ENCODE results near the gene IL1F10.

IL1F10 gene, protein sequence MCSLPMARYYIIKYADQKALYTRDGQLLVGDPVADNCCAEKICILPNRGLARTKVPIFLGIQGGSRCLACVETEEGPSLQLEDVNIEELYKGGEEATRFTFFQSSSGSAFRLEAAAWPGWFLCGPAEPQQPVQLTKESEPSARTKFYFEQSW

DNA sequence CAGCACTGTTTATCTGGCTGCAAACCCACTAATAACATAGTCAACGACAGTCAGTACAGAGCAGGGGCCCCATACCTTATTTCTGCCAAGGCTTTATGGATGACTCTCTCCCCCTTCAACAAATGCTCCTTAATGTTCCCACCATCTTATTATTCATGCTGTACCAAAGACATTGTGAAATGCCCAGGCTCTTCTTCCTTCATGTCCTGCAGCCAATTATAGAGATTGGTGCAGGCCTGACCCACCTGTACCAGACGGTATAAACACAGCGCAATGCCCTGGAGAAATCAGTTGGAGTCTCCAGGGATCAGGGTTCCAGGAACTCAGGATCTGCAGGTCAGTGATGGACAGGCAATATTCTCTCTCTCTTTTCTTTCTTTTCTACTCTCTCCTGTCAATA lies at the start of gene IL1F10:
IL1F10 (plus strand) TSS at position 290 of the 400 bp plus-strand sequence. CDS start 4,769 bp downstream, outside the sequence.
- TF ChIP-seq GATA2 (IDR thresholded peaks at IDR 0.05; ENCODE audit: low read depth, low read length) (no peak), GATA3 (IDR thresholded peaks at IDR 0.05; ENCODE audit: low read depth, low read length) (no peak)

DNA sequence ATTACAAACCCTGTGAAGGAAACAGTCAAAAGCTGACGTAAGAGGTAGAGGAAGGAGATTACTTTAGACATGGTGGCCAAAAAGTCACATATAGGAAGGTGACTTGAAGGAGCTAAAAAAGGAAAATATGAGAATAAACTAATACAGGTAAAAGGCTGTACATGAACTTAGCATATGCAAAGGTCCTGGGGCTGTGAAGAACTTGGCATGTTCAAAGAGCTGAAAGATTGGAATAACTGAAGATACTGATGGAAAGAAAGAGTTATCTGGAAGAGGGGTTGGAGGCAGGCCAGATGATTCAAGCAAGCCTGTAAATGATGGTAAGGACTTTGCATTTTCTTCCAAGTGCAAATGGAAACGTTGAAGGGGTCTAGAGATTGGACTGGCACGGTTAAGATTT lies 49.3 kb upstream of the IL1F10 start:
- TF ChIP-seq GATA3 (IDR thresholded peaks at IDR 0.05; ENCODE audit: low read depth, low read length) (no peak), GATA2 (IDR thresholded peaks at IDR 0.05; ENCODE audit: low read depth, low read length) (no peak)

DNA sequence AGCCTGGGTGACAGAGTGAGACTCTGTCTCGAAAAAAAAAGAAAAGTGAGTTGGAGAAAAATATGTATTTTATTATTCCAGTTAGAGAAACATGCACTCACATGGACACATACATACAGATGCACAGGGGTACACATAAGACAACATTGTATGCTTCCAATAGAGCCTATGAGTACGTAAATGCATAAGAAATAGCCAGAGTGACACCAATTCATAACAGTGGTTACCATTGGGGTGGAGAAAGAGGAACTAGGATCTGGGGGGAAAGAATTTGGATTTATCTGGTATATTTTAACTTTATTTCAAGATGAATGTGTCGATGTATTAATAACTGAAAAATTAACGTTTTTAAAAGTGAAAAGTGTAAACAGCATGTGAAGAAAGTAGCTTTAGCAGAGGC lies 46.5 kb upstream of the IL1F10 start:
- TF ChIP-seq GATA2 (IDR thresholded peaks at IDR 0.05; ENCODE audit: low read depth, low read length), result no peak

DNA sequence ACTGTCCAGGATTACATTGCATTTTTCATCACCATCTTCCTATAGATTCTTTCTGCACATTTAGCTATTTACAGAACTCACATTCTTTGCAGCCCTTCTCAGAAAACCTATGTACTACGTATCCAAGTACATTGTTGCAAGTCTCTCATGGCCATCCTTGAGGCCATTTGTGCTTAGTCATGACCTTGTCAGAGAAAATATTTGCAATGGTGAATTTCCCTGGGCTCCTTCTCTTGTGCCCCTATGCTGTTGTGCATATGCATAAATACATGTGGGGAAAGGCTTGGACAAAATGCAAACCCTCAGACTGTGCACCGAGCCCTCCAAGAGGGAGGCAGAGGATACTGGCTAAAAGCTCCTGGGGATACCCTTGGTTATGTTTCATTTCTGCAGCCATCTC lies 43.0 kb upstream of the IL1F10 start:
- no peak for TF ChIP-seq GATA2 (IDR thresholded peaks at IDR 0.05; ENCODE audit: low read depth, low read length)
- TF ChIP-seq GATA3 (IDR thresholded peaks at IDR 0.05; ENCODE audit: low read depth, low read length), result no peak

DNA sequence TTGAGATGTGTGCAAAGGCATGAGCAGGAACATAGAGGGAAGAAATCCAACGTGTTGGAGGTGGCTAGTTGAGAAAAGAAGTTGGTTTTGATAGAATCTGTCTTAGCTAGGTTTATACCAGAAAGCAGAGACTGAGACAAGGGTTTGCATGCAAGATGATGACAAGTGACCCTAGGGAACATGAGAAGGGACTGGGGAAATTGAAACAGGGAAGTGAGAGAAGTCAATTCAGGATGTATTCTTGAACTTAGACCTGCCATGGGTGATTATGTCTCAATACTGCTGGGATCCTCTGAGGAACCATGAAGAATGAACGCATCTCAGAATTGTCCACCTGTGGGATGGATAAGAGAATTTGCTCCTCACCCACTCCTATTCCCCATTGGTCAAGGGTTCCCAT lies 42.0 kb upstream of the IL1F10 start:
- TF ChIP-seq GATA3 (IDR thresholded peaks at IDR 0.05; ENCODE audit: low read depth, low read length) (no peak), GATA2 (IDR thresholded peaks at IDR 0.05; ENCODE audit: low read depth, low read length) (no peak)

DNA sequence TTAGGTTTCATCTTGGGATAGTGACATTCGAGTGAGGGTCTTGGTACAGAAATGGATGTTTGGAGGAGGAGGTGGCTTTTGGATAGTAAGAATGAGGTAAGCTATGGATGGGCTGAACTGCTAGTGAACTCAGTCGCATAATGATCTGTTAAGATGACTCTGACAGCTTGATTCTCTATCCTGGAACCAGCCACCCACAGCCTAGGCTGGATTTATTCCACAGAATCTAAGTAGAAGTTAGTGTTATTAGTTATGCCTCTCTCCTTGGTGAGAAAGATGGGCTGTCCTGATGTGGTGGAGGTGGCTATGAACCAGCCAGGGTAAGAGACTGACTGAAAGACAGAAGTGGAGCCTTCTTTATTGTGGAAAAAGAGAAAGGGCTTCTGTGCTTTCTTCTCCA lies 40.1 kb upstream of the IL1F10 start:
- TF ChIP-seq GATA3 (IDR thresholded peaks at IDR 0.05; ENCODE audit: low read depth, low read length) (no peak), GATA2 (IDR thresholded peaks at IDR 0.05; ENCODE audit: low read depth, low read length) (no peak)

DNA sequence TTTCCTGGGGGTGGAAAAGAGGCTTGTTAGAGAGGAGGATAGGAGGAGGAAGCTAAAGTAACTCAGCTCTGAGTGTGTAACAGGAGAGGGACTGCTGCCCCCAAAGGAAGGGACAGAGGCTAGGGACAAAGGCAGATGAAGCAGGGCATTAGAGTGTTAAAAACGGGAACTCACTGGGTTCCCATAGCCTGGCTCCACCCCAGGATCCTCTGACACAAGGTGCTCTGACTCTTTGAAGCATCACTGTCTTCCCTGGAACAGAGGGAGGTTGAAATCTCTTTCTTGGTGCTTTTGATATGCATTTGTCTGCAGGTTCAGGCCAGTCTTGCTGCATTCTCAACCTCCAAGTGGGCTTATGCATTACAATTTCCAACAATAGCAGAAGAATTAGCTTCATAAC lies 39.7 kb upstream of the IL1F10 start:
- TF ChIP-seq GATA3 (IDR thresholded peaks at IDR 0.05; ENCODE audit: low read depth, low read length), result no peak
- no peak for TF ChIP-seq GATA2 (IDR thresholded peaks at IDR 0.05; ENCODE audit: low read depth, low read length)

DNA sequence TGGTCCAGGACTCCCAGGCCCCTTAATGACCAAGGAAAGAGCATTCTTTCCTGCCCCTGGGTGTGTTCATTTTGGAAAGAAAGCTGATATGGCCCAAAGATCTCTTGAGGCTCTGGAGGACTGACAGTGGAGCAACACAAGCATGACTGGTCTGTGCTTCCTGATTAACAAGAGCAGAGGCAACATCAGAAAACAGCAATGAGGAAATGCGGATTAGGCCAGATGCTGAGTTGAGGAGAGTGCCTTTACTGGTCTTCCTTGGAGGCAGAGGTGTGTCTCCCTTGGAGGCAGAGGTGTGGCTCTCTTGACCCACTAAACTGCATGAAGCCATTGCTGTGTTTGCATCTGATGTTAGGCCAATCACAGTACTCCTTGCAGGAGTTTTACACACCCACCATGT lies 35.0 kb upstream of the IL1F10 start:
- TF ChIP-seq GATA3 (IDR thresholded peaks at IDR 0.05; ENCODE audit: low read depth, low read length) (no peak), GATA2 (IDR thresholded peaks at IDR 0.05; ENCODE audit: low read depth, low read length) (no peak)

DNA sequence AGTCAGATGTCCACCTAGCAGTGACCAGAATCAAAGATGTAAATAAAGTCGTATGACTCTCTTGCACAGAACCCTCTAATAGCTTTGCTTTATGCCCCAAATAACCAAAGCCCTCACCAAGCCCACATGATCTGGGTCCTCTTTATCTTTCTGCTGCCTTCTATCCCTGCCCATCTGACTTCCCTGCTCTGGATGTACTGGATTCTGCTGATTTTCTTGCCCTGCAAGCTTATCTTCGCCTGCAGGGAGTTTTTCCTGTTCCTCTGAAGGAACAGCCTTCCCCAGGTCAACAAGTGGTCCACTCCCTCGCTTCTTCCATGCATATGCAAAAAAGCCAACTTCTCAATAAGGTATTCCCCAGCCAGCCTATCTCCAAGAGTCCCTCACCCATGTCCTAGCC lies 33.8 kb upstream of the IL1F10 start:
- TF ChIP-seq GATA2 (IDR thresholded peaks at IDR 0.05; ENCODE audit: low read depth, low read length) (no peak), GATA3 (IDR thresholded peaks at IDR 0.05; ENCODE audit: low read depth, low read length) (no peak)

DNA sequence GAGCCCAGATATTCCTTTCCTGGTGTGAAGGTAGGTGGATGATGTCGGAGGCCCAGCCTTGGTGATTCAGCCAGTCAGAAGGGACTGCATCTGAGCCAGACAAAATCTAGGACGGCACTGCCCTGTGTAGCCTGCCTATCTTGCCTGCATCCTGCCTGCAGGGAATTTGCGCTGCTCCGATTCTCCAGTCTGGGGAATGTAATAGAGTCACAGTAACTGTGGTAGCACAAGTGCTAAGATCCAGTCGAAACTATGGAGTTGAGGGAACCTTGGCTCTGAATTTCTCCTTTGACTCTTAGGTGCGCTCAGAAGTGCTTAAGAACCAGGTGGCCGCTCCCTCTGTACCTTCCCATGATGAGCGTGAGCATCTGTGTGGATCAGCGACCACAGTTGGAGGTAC lies 31.0 kb upstream of the IL1F10 start:
- TF ChIP-seq GATA2 (IDR thresholded peaks at IDR 0.05; ENCODE audit: low read depth, low read length), result no peak
- no peak for TF ChIP-seq GATA3 (IDR thresholded peaks at IDR 0.05; ENCODE audit: low read depth, low read length)

DNA sequence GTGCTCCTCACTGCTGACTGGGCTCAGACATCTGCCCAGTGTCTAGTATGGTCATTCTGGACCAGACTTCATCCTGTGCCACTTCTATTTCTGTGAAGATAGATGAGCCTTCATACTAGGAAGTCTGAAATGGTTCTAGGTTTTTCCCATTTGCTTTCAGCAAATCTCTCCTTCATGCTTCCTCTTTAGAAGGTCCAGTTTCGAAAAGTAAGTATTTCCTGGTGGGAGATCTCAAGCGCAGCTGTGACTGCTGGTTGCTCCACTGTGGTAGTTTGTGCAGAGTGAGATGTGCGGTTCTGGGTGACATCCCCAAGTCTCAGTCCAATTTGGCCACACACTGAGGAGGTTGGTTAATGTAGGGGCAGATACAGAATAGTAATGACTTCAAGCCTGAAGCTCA lies 29.5 kb upstream of the IL1F10 start:
- TF ChIP-seq GATA2 (IDR thresholded peaks at IDR 0.05; ENCODE audit: low read depth, low read length) (no peak), GATA3 (IDR thresholded peaks at IDR 0.05; ENCODE audit: low read depth, low read length) (no peak)

DNA sequence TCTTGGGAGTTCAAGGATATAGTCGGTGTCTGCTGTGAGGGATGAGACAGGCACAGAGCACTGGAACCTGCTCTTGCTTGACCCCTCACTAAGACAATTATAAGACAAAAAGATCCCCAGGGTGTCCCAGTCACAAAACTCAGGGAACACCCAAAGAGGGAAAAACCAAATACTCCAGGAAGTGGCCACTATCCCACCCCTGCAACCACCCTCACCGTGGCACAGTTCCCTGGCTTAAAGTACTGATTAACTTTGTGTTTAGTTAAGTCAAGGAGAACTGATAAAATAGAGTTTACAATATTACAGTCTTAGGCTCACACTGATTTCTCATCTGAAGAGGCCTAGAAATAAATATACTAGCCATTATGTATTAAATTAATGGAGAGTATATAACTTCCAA lies 28.6 kb upstream of the IL1F10 start:
- TF ChIP-seq GATA3 (IDR thresholded peaks at IDR 0.05; ENCODE audit: low read depth, low read length) (no peak), GATA2 (IDR thresholded peaks at IDR 0.05; ENCODE audit: low read depth, low read length) (no peak)

DNA sequence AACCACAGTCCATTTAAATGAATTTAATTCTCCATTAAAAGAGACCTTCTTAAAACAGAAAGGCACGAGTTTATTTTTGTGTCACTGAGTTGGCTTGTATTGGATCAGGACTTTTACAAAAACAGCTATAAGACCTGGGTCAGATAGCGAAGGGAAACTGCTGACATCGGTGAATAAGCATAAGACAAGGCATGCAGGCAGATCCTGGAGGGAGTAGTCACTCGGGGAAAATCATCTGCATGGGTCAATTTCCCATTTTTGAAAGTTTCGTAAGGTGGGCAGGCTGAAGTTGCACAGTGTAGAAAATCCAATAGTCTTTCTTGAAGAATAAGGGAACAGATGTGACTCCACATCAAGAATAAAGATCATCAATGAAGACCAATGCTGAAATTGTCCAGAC lies 28.1 kb upstream of the IL1F10 start:
- no peak for TF ChIP-seq GATA2 (IDR thresholded peaks at IDR 0.05; ENCODE audit: low read depth, low read length)
- TF ChIP-seq GATA3 (IDR thresholded peaks at IDR 0.05; ENCODE audit: low read depth, low read length), result no peak

DNA sequence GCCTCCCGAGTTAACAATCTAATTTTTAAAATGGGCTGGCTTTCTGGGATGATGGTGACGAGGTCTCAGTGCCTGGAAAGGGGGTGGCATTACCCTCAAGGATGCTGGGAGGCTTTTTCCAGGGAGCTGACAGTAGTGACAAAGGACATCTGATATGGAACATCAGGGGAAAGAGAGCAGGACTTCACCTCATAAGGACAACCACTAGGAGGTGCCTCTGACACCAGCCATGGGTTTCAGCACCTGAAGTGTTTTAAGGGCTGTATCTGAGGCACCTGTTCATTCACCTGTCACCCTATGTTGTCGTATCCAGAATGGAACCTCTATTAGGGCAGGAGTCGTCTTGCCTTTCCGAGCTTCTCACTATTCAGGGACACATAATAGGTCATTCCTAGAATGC lies 25.9 kb upstream of the IL1F10 start:
- no peak for TF ChIP-seq GATA2 (IDR thresholded peaks at IDR 0.05; ENCODE audit: low read depth, low read length)
- TF ChIP-seq GATA3 (IDR thresholded peaks at IDR 0.05; ENCODE audit: low read depth, low read length), result no peak

DNA sequence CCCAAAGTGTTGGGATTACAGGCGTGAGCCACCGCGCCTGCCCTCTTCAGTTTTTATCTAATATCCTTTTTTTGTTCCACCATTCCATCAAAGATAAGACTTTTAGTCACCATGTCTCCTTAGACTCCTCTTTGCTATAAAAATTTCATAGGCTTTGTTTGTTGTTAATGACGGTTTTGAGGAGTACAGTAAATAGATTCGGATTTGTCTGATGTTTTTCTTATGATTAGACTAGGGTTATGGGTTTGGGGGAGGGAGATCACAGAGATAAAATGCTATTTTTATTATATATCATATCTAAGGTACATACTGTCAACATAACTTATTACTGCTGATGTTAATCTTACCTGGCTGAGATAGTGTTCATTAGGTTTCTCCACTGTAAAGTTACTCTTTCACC lies 21.3 kb upstream of the IL1F10 start:
- TF ChIP-seq GATA3 (IDR thresholded peaks at IDR 0.05; ENCODE audit: low read depth, low read length) (no peak), GATA2 (IDR thresholded peaks at IDR 0.05; ENCODE audit: low read depth, low read length) (no peak)

Data from SH-SY5Y (cell line).